HepG2 (cell line): Measurements from ENCODE around the gene ZNF184. TPM values are rescaled to one million over a fixed set of nuclear protein-coding genes. Genes with fewer than 3 reads are reported as not detected.

Experiments
- CBX2 ChIP-seq, 2 experiments: fragments of 200-600 bp in 1 of 2; sonication (generic); formaldehyde crosslinking in 1 of 2; IDR thresholded peaks; 2 replicates each; pipeline versions ENCODE4 v1.7.0 to v1.8.1; 2018 to 2022; ENCODE audit warnings: low read depth in 2 of 2, low read length in 1 of 2, mild to moderate bottlenecking in 1 of 2, missing genetic modification reagents in 1 of 2
- DPF2 ChIP-seq: sonication (generic); formaldehyde crosslinking; IDR thresholded peaks from 2 replicates; pipeline ENCODE4 v1.4.0; 2020; ENCODE audit warnings: mild to moderate bottlenecking, low read depth, missing genetic modification reagents, borderline replicate concordance
- FOXP1 ChIP-seq, 2 experiments: fragments of 450-650 bp in 1 of 2; IDR thresholded peaks; 2 replicates each; pipeline ENCODE4 v1.6.1; 2017 to 2018; ENCODE audit warnings: antibody characterized with exemption in 1 of 2
- HNRNPLL ChIP-seq: fragments of 200-400 bp; formaldehyde crosslinking; IDR thresholded peaks from 2 replicates; pipeline ENCODE4 v1.6.1; 2017; ENCODE audit warnings: mild to moderate bottlenecking, low read depth, low read length; ENCODE audit not compliant: poor library complexity, severe bottlenecking
- KLF11 ChIP-seq: IDR thresholded peaks from 2 replicates; pipeline ENCODE4 v1.6.1; 2016; ENCODE audit warnings: missing compliant biosample characterization
- KLF16 ChIP-seq, 2 experiments: sonication (generic) in 1 of 2; formaldehyde crosslinking in 1 of 2; IDR thresholded peaks; 2 replicates each; pipeline versions ENCODE4 v1.6.1 to v1.8.0; 2016 to 2023; ENCODE audit warnings: missing genetic modification reagents in 2 of 2, missing compliant biosample characterization in 1 of 2
- MTF1 ChIP-seq: sonication (generic); formaldehyde crosslinking; IDR thresholded peaks from 2 replicates; pipeline ENCODE4 v1.5.0; 2020; ENCODE audit warnings: missing genetic modification reagents
- PITX1 ChIP-seq: sonication (generic); formaldehyde crosslinking; IDR thresholded peaks from 2 replicates; pipeline ENCODE4 v1.5.1; 2020; ENCODE audit warnings: mild to moderate bottlenecking, missing genetic modification reagents
- RARA ChIP-seq: IDR thresholded peaks from 2 replicates; pipeline ENCODE4 v1.6.1; 2016; ENCODE audit warnings: missing genetic modification reagents, missing compliant biosample characterization
- RBM39 ChIP-seq: fragments of 200-400 bp; formaldehyde crosslinking; IDR thresholded peaks from one replicate; pipeline ENCODE4 v1.6.1; 2018; ENCODE audit warnings: antibody characterized with exemption, mild to moderate bottlenecking, low read depth, low read length; ENCODE audit not compliant: poor library complexity, severe bottlenecking
- SMAD3 ChIP-seq: sonication (generic); formaldehyde crosslinking; IDR thresholded peaks from 2 replicates; pipeline ENCODE4 v1.4.0; 2020; ENCODE audit warnings: missing genetic modification reagents
- U2AF1 ChIP-seq: fragments of 200-400 bp; formaldehyde crosslinking; optimal IDR thresholded peaks from 2 replicates; pipeline ENCODE3; 2017; ENCODE audit warnings: mild to moderate bottlenecking, low read depth, low read length
- ZBTB21 ChIP-seq: sonication (generic); formaldehyde crosslinking; IDR thresholded peaks from 2 replicates; pipeline ENCODE4 v1.4.0; 2020; ENCODE audit warnings: missing genetic modification reagents
- ZFP90 ChIP-seq: sonication (generic); formaldehyde crosslinking; IDR thresholded peaks from 2 replicates; pipeline ENCODE4 v1.8.0; 2022; ENCODE audit warnings: missing genetic modification reagents, mild to moderate bottlenecking, inconsistent platforms, borderline replicate concordance
- ZNF343 ChIP-seq: sonication (generic); formaldehyde crosslinking; IDR thresholded peaks from 2 replicates; pipeline ENCODE4 v1.4.0; 2020; ENCODE audit warnings: mild to moderate bottlenecking, missing genetic modification reagents
- ZNF451 ChIP-seq: sonication (generic); formaldehyde crosslinking; IDR thresholded peaks from 2 replicates; pipeline ENCODE4 v1.5.0; 2020; ENCODE audit warnings: mild to moderate bottlenecking, missing genetic modification reagents
- ZNF644 ChIP-seq: IDR thresholded peaks from 2 replicates; pipeline ENCODE4 v1.6.1; 2016; ENCODE audit warnings: low read depth
- ZNF775 ChIP-seq: sonication (generic); formaldehyde crosslinking; IDR thresholded peaks from 2 replicates; pipeline ENCODE4 v1.4.0; 2020; ENCODE audit warnings: missing genetic modification reagents, mild to moderate bottlenecking, moderate library complexity, borderline replicate concordance
- ZNF879 ChIP-seq: sonication (generic); formaldehyde crosslinking; IDR thresholded peaks from 2 replicates; pipeline ENCODE4 v1.8.1; 2023; ENCODE audit warnings: missing genetic modification reagents
- polyA plus RNA-seq, 8 experiments: library from polyadenylated mRNA; depleted of rRNA in 3 of 8; stranded (reverse) in 7 of 8; unstranded in 1 of 8; fragments of >200 nt; fragmentation: Illumina TruSeq in 4 of 8; extraction: Trizol in 4 of 8; gene quantifications; 2 replicates each; pipeline versions ENCODE4 v1.2.1 to v1.2.3, GENCODE V29; 2011 to 2016; ENCODE audit warnings: low read depth in 4 of 8, missing spikeins in 1 of 8, mixed read lengths in 1 of 8; ENCODE audit not compliant: insufficient read depth in 1 of 8
- total RNA-seq, 5 experiments: library from RNA; depleted of rRNA; stranded (reverse); fragments of >200 nt; fragmentation: Illumina TruSeq; extraction: Trizol; gene quantifications; 2 replicates each; pipeline ENCODE4 v1.2.3, GENCODE V29; 2016; ENCODE audit warnings: low read depth in 1 of 5
- TF ChIP-seq, protein P1 (sequence below): sonication (generic); formaldehyde crosslinking; IDR thresholded peaks from 2 replicates; pipeline ENCODE4 v1.4.0; 2020; ENCODE audit warnings: low read depth, mild to moderate bottlenecking, missing genetic modification reagents
- TF ChIP-seq, protein P2 (sequence below): sonication (generic); formaldehyde crosslinking; IDR thresholded peaks from 2 replicates; pipeline ENCODE4 v1.8.0; 2022; ENCODE audit warnings: missing genetic modification reagents, mild to moderate bottlenecking, borderline replicate concordance
- TF ChIP-seq, protein P3 (sequence below): sonication (generic); formaldehyde crosslinking; IDR thresholded peaks from 2 replicates; pipeline ENCODE4 v1.4.0; 2020; ENCODE audit warnings: missing genetic modification reagents
- TF ChIP-seq, protein P4 (sequence below): sonication (generic); formaldehyde crosslinking; conservative IDR thresholded peaks from 2 replicates; pipeline ENCODE4 v1.8.1; 2023; ENCODE audit warnings: missing genetic modification reagents

ZNF184 gene
- total and polyA plus RNA-seq, 2 of the 13 experiments (the other 11 are each of a cell fraction or from before 2014, with no cell fraction given) = 2.1 to 10.1 TPM

DNA sequence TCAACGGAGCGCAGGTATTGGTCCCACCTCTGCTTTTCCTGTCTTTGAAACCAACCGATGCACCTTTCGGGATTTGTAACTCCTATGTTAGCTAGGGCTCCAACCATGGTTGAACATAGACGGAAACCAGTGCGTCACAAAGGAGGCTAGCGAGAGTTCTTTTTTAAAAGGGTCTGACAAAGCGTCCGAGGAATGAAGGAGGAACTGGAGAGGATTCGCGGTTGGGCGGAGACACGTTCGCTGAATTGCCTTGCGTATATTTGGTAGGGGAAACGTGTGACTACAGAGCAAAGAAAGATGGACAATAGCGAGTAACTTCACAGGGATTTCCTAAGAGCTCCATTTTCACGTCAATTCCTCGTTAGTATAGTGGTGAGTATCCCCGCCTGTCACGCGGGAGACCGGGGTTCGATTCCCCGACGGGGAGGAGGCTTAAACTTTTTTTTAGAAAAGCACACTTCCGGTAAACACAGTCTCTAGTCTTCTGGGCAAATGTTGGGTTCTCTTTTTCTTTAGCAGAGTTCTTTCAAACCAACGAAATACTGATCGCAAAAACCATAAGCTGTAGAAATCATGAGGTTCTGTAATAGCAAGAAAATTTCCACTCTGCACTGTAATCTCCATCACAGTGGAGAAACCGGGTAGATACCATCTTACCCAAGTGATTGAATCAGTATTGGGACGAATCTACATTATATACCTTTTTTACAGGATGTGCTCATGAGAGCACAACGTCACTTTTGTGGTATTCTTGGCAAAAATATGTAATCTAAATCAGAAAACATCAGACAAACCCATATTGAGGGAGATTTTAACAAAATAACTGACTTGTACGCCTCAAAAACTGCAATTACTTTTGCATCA is 6.6 kb upstream of the ZNF184 start (continued):
- TF ChIP-seq HNRNPLL = no peak
- 0 out of 2 replicates have a peak, but pooled peaks have one; percentile 58 for TF ChIP-seq ZNF879 (CRISPR knock-in tag)
- TF ChIP-seq, protein P1, sequence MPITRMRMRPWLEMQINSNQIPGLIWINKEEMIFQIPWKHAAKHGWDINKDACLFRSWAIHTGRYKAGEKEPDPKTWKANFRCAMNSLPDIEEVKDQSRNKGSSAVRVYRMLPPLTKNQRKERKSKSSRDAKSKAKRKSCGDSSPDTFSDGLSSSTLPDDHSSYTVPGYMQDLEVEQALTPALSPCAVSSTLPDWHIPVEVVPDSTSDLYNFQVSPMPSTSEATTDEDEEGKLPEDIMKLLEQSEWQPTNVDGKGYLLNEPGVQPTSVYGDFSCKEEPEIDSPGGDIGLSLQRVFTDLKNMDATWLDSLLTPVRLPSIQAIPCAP (CRISPR knock-in tag) = no peak
- TF ChIP-seq RARA (CRISPR knock-in tag) = peak; percentile 43; the same call in 1 of the 2 replicates
- TF ChIP-seq ZBTB21 = peak; percentile 94
- 0 out of 2 replicates have a peak, but pooled peaks have one; percentile 65 for TF ChIP-seq ZNF451
- TF ChIP-seq MTF1 (CRISPR knock-in tag) = no peak
- TF ChIP-seq ZNF775 (CRISPR knock-in tag) = no peak; the same call in 1 of the 2 replicates
- TF ChIP-seq, protein P2, sequence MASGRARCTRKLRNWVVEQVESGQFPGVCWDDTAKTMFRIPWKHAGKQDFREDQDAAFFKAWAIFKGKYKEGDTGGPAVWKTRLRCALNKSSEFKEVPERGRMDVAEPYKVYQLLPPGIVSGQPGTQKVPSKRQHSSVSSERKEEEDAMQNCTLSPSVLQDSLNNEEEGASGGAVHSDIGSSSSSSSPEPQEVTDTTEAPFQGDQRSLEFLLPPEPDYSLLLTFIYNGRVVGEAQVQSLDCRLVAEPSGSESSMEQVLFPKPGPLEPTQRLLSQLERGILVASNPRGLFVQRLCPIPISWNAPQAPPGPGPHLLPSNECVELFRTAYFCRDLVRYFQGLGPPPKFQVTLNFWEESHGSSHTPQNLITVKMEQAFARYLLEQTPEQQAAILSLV = no peak
- TF ChIP-seq ZFP90 (CRISPR knock-in tag) = no peak
- no peak for TF ChIP-seq CBX2 (IDR thresholded peaks at IDR 0.05; ENCODE audit: low read depth, low read length)
- no peak for TF ChIP-seq CBX2 (CRISPR knock-in tag; IDR thresholded peaks at IDR 0.05; ENCODE audit: low read depth)
- no peak for TF ChIP-seq DPF2
- TF ChIP-seq ZNF644 = no peak
- TF ChIP-seq U2AF1 = no peak
- TF ChIP-seq, protein P3, sequence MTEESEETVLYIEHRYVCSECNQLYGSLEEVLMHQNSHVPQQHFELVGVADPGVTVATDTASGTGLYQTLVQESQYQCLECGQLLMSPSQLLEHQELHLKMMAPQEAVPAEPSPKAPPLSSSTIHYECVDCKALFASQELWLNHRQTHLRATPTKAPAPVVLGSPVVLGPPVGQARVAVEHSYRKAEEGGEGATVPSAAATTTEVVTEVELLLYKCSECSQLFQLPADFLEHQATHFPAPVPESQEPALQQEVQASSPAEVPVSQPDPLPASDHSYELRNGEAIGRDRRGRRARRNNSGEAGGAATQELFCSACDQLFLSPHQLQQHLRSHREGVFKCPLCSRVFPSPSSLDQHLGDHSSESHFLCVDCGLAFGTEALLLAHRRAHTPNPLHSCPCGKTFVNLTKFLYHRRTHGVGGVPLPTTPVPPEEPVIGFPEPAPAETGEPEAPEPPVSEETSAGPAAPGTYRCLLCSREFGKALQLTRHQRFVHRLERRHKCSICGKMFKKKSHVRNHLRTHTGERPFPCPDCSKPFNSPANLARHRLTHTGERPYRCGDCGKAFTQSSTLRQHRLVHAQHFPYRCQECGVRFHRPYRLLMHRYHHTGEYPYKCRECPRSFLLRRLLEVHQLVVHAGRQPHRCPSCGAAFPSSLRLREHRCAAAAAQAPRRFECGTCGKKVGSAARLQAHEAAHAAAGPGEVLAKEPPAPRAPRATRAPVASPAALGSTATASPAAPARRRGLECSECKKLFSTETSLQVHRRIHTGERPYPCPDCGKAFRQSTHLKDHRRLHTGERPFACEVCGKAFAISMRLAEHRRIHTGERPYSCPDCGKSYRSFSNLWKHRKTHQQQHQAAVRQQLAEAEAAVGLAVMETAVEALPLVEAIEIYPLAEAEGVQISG (CRISPR knock-in tag) = peak; percentile 57
- no peak for TF ChIP-seq KLF11 (CRISPR knock-in tag)
- peak; percentile 73; the same call in 1 of the 2 replicates for TF ChIP-seq SMAD3 (CRISPR knock-in tag)
- TF ChIP-seq PITX1 (CRISPR knock-in tag) = peak; percentile 80; the same call in 1 of the 2 replicates
- TF ChIP-seq, protein P4, sequence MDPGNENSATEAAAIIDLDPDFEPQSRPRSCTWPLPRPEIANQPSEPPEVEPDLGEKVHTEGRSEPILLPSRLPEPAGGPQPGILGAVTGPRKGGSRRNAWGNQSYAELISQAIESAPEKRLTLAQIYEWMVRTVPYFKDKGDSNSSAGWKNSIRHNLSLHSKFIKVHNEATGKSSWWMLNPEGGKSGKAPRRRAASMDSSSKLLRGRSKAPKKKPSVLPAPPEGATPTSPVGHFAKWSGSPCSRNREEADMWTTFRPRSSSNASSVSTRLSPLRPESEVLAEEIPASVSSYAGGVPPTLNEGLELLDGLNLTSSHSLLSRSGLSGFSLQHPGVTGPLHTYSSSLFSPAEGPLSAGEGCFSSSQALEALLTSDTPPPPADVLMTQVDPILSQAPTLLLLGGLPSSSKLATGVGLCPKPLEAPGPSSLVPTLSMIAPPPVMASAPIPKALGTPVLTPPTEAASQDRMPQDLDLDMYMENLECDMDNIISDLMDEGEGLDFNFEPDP = 0 out of 2 replicates have a peak, but pooled peaks have one; percentile 91
- TF ChIP-seq FOXP1 (IDR thresholded peaks at IDR 0.05) = no peak
- TF ChIP-seq FOXP1 (CRISPR knock-in tag; IDR thresholded peaks at IDR 0.05) = peak; percentile 40; the same call in 1 of the 2 replicates
- peak in 1 of 2 experiments; percentile 91; a peak in 2 of 4 replicates for TF ChIP-seq KLF16 (CRISPR knock-in tag; IDR thresholded peaks at IDR 0.05)
- TF ChIP-seq ZNF343 (CRISPR knock-in tag) = 0 out of 2 replicates have a peak, but pooled peaks have one; percentile 4
- TF ChIP-seq RBM39 = no peak
